HG03354 (cell line): Measurements from ENCODE around the gene FAM20C.
"Not testable (repeated sequence)": the region's sequence is repeated elsewhere in the genome, so short reads cannot be mapped to it uniquely, and the experiment has no call there.

Experiments used
- ATAC-seq: cut with Tn5 transposase; IDR thresholded peaks from one replicate; pipeline ENCODE4 v1.9.1; 2021; ENCODE audit warnings: mild to moderate bottlenecking; ENCODE audit not compliant: unreplicated experiment, poor library complexity, severe bottlenecking

Gene FAM20C

DNA sequence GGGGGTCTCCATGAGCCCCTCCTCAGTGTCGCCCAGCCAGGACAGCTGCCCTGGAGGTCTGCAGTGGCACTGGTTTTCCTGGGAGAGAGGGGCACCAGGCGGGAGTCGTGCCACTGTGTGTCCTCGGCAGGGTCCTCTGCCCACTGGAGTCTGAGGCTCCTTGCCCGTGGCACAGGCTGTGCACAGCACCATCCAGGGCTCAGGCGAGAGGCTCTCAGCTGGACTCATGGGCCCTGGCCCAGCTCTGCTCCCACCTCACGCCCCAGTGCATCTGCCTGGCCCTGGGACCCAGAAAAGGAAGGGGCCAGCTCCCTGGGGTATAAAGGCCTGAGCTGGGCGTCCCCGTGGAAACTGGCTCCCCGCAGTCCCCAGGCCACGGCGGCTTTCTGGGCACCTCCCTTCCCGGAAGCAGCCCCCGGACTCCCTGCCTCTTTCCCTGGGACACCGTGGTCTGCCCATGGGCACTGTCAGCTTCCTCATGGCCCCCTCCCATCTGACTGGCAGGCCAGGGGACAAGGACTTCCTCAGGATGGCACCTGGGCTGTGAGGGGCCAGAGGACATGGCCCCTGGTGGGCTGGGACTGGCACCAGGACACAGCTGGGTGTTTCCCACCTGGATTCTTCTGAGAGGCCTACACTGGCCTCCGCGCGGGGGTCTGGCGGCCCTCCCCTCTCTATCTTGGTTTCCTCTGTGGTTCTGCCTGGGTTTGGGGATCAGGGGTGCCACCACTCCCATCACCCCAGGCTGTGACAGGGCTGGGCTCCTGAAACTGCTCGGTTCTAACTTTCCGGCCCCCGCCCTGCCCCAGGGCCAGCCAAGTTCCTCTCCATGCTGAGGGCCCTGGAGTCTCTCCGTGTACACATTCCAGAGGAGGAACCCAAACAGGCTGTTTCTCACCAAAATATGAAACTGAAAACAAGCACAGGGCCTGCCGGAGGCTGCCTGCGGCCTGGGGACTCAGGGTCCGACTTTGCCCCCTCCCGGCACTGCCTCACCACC is 103.1 kb downstream of the FAM20C start:
- ATAC-seq, result no peak

- ATAC-seq, result no peak
Measured at GRCh38 chr7:296373-296945, 104.1 kb downstream of the FAM20C start.

DNA sequence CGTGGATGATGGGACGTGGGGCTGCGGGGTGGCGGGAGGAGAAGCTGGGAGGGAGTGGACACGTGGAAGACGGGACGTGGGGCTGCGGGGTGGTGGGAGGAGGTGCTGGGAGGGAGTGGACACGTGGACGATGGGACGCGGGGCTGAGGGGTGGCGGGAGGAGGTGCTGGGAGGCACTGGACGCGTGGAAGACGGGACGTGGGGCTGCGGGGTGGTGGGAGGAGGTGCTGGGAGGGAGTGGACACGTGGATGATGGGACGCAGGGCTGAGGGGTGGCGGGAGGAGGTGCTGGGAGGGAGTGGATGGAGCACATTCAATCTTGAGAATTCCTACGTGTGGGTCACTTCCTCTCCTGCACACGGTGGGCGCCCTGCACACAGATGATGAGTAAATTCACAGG is 104.8 kb downstream of the FAM20C start:
- not testable (repeated sequence) for ATAC-seq

GRCh38 chr7:297611-298374 is 105.4 kb downstream of the FAM20C start:
- ATAC-seq, result no peak

DNA sequence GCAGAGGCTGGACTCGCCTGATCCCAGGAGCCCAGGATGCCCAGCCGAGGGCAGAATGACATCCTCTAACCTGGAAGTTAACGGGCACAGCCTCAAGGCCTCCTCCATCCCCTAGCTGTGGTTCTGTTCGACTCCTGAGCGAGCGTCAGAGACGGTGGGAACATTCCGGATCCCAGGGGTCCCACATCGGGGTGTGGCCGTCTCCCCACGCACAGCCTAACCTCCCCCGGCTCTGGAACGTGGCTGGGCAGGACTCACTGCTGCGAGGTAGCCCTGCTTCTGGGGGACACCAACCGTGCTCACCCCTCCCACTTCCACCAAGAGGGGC is 106.0 kb downstream of the FAM20C start:
- ATAC-seq, result no peak

GRCh38 chr7:298743-299142 is 106.4 kb downstream of the FAM20C start:
- ATAC-seq, result no peak

GRCh38 chr7:299169-299568 is 106.8 kb downstream of the FAM20C start:
- ATAC-seq, result no peak

DNA sequence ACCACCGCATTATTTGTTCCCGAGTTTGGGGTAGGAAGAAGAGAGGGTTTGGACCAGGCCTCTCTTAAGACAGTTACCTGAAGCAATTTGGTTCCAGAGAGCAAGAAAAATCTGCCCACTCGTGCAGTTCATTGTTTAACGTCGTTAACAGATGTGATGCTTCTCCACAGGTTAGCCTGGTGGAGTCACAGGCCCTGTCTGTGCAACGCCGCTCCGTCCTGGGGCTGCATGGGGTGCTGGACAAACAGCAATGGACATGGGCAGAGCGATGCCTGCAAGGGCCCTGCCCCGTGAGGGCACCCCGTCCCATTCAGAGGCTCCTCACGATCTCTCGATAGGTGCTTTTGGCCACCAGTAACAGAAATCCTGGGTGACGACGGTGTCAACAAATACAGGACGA is 107.3 kb downstream of the FAM20C start:
- no peak for ATAC-seq

DNA sequence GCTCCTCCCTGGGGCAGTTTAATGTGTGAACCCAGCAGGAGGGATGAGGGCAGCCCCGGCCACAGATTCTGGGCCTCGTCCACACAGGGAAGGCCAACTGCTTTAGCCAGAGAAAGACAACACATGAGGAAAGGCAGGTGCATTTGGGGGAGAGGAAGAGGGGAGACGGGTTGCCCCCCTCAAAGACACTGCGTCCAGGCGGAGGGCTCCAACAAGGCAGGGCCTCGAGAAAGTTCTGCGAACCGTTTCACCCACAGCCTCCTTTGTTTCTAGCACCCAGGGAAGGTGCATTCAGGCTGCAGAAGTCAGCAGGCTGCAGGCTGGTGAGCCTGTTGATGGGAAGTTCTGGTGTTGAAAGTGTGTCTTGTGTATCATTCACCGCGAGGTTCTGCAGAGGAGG is 107.7 kb downstream of the FAM20C start:
- no peak for ATAC-seq

- no peak for ATAC-seq
Measured at GRCh38 chr7:300546-301290, 108.3 kb downstream of the FAM20C start.

DNA sequence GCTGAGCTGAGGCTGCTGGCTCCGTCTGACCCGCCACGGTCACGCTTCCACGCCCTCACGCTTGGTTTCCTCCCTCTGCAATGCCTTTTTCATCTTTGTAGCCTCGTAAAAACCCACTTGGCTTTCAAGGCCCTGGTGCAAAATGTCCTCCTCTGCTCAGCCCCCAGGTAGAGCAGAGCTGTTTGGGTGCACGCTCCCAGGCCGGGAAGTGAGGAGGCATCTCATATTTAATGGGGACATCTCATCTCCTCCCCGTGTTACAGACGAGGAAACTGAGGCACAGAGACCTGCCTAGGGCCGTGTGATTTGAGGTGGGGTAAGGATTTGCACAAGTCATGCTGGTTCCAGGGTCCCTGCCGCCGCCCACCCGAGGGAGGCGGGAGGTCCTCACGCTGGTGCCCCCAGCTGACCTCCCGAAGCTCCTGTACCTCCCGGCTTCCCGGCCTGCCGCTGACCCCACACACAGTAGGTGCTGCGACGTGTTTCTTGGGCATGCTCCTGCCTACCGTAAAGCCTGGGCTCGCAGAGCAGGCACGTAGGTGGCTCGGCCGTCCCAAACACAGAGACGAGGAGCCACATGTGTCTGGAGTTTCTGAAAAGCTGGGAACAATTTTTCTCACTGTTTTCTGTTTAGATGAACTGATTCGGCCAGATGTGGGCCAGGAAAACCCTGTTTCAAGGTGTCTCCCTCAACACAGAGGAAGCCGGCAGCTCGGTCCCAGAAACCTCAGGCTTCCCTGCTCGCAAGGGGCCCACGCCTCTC is 109.1 kb downstream of the FAM20C start:
- ATAC-seq, result no peak

- no peak for ATAC-seq
Measured at GRCh38 chr7:302054-302992, 110.0 kb downstream of the FAM20C start.

DNA sequence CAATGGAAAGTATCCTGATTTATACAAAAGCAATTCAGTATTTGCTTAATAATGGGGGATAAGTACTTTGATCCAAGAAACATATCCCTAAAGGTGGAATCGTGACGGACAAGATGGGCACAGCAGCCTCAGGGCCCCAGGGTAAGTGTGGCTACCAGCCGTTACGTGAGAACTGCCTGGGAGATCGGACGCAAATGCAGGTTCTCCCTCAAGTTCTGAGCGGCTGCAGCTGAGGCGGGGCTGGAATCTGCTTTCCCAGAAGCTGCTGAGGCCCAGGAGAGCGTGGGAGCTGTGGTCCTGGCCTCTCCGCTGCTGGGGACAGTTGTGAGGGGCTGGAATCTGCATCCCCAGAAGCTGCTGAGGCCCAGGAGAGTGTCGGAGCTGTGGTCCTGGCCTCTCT is 111.1 kb downstream of the FAM20C start:
- ATAC-seq, result no peak

DNA sequence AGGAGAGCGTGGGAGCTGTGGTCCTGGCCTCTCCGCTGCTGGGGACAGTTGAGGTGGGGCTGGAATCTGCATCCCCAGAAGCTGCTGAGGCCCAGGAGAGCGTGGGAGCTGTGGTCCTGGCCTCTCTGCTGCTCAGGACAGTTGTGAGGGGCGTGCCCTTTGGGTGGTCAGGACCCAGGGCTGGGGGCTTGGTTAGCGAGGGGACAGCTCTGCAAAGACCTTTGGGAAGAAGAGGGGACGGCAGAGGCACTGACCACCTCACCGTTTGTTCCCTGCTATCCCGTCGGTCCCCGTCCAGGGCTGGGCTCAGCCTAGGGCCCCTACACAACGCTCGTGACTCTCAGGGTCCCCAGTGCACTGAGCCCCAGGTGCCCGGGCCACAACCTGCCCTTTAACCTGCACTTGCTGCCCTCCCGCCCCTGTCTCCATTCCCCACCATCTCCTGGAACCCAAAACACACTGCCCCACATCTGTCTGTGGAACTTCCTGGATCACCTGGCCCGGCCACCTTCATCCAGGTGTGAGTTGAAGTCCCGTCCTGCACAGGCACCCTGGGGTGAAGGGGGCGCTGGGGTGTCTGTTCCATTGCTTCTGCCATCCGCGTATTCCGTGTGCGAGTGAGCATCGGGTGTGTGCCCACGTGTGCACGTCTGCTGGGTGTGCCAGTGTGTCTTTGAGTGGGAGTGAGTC is 111.7 kb downstream of the FAM20C start:
- no peak for ATAC-seq

DNA sequence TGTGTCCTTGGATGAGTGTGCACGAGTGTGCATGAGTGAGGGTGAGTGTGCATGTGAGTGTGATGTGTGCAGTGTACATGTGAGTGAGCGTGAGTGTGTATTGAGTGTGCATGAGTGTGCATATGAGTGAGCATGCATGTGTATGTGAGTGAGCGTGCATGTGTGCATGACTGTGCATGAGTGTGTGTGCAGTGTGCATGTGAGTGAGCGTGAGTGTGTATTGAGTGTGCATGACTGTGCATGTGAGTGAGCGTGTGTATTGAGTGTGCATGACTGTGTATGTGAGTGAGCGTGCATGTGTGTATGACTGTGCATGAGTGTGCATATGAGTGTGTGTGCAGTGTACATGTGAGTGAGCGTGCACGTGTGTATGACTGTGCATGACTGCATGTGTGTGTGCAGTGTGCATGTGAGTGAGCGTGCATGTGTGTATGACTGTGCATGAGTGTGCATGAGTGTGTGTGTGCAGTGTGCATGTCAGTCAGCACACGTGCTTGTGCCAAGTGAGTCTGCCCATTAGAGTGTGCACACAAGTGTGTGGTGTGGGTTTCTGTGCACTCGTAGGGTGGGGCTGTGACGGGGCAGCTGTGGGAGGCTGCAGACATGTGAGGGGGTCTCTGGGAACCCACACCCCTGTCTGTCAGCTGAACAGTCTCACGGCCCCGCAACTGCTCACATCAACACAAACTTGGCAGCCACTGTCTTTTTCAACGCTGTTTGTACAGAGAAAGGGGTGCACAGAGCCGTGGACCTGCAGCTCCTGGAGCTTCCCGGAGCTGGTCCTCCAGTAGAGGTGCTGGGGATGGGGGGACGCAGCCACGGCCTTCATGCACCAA is 112.4 kb downstream of the FAM20C start:
- ATAC-seq, result no peak

- no peak for ATAC-seq
Measured at GRCh38 chr7:305410-306151, 113.2 kb downstream of the FAM20C start.
